Fibroblast of pulmonary artery (primary cell): Measurements from ENCODE around the gene GABRG1.

Experiments
- DNase-seq: peaks from one replicate; pipeline ENCODE4 v3.0.0-alpha.2; 2010; ENCODE audit warnings: low read depth
- H3K4me3 ChIP-seq: replicated peaks from 2 replicates; pipeline ENCODE4 v1.5.1; 2011; ENCODE audit warnings: low read depth, mild to moderate bottlenecking, control low read depth, low read length, moderate library complexity
- CTCF ChIP-seq: IDR thresholded peaks from 2 replicates; pipeline ENCODE4 v1.5.1; 2011; ENCODE audit warnings: mild to moderate bottlenecking, control low read depth, low read length, inconsistent platforms; ENCODE audit errors: missing control alignments

GABRG1 gene

GRCh38 chr4:46051392-46051791 is 72.5 kb downstream of the GABRG1 start:
- TF ChIP-seq CTCF: no peak
- DNase-seq: no peak

GRCh38 chr4:46032056-46032455 is 91.8 kb downstream of the GABRG1 start:
- no peak overlapping the region for H3K4me3 ChIP-seq
- no peak for TF ChIP-seq CTCF
- no peak for DNase-seq

More at GRCh38 chr4:46051392-46051791, 72.5 kb downstream of the GABRG1 start:
- no peak overlapping the region for H3K4me3 ChIP-seq

- DNase-seq: no peak
- no peak overlapping the region for H3K4me3 ChIP-seq
- no peak for TF ChIP-seq CTCF
Measured at GRCh38 chr4:46016306-46016705, 107.5 kb downstream of the GABRG1 start.

- H3K4me3 ChIP-seq: no peak overlapping the region
- no peak for DNase-seq
- TF ChIP-seq CTCF: no peak
Measured at GRCh38 chr4:45992728-45993127, 131.1 kb downstream of the GABRG1 start.

- no peak for DNase-seq
- H3K4me3 ChIP-seq: no peak overlapping the region
- TF ChIP-seq CTCF: no peak
Measured at GRCh38 chr4:45989775-45990174, 134.1 kb downstream of the GABRG1 start.

GRCh38 chr4:45987858-45988257 is 136.0 kb downstream of the GABRG1 start:
- no peak for DNase-seq
- no peak for TF ChIP-seq CTCF
- H3K4me3 ChIP-seq: no peak overlapping the region
